Hepatocyte (in vitro differentiated cells): ENCODE results near the gene RPS27. TPM values are rescaled to one million over a fixed set of nuclear protein-coding genes. Genes with fewer than 3 reads are reported as not detected.
"Not testable (repeated sequence)": the region's sequence is repeated elsewhere in the genome, so short reads cannot be mapped to it uniquely, and the experiment has no call there.

Source experiments
- DNase-seq: peaks from one replicate; pipeline ENCODE4 v3.0.0-alpha.2; 2016; ENCODE audit warnings: low spot score
- H2AFZ ChIP-seq: fragments of 200-600 bp; sonication (generic); 2 replicates; pipeline ENCODE4 v1.6.0; 2016; ENCODE audit warnings: antibody characterized with exemption, mild to moderate bottlenecking
- H3K27ac ChIP-seq: fragments of 200-600 bp; sonication (generic); 2 replicates; pipeline ENCODE4 v1.5.1; 2016; ENCODE audit warnings: mild to moderate bottlenecking
- H3K27me3 ChIP-seq: fragments of 200-600 bp; sonication (generic); 2 replicates; pipeline ENCODE4 v1.6.1; 2016
- H3K36me3 ChIP-seq: fragments of 200-600 bp; sonication (generic); replicated peaks from 2 replicates; pipeline ENCODE4 v1.5.1; 2016; ENCODE audit warnings: low read depth; ENCODE audit not compliant: insufficient read depth
- H3K4me1 ChIP-seq: fragments of 200-600 bp; sonication (generic); 2 replicates; pipeline ENCODE4 v1.5.1; 2016; ENCODE audit warnings: mild to moderate bottlenecking, moderate library complexity; ENCODE audit not compliant: insufficient read depth
- H3K4me2 ChIP-seq: fragments of 200-600 bp; sonication (generic); 2 replicates; pipeline ENCODE4 v1.6.0; 2016
- H3K4me3 ChIP-seq: fragments of 200-600 bp; sonication (generic); 2 replicates; pipeline ENCODE4 v1.5.1; 2016; ENCODE audit warnings: mild to moderate bottlenecking
- H3K79me2 ChIP-seq: fragments of 200-600 bp; sonication (generic); 2 replicates; pipeline ENCODE4 v1.6.0; 2017; ENCODE audit warnings: mild to moderate bottlenecking
- H3K9me2 ChIP-seq: fragments of 200-600 bp; sonication (generic); replicated peaks from 2 replicates; pipeline ENCODE4 v1.6.0; 2017; ENCODE audit warnings: mild to moderate bottlenecking; ENCODE audit not compliant: insufficient read depth
- H3K9me3 ChIP-seq: fragments of 200-600 bp; sonication (generic); 2 replicates; pipeline ENCODE4 v1.5.1; 2016; ENCODE audit warnings: low read depth, mild to moderate bottlenecking
- H4K20me1 ChIP-seq: fragments of 200-600 bp; sonication (generic); 2 replicates; pipeline ENCODE4 v1.6.0; 2016; ENCODE audit warnings: mild to moderate bottlenecking; ENCODE audit not compliant: insufficient read depth, poor library complexity, severe bottlenecking
- EZH2 ChIP-seq: fragments of 200-600 bp; sonication (generic); IDR thresholded peaks from 2 replicates; pipeline ENCODE4 v1.6.1; 2016; ENCODE audit warnings: antibody characterized with exemption, mild to moderate bottlenecking, borderline replicate concordance
- EZH2phosphoT487 ChIP-seq: fragments of 200-600 bp; sonication (generic); IDR thresholded peaks from one replicate; pipeline ENCODE4 v1.6.1; 2018; ENCODE audit warnings: antibody characterized with exemption, mild to moderate bottlenecking, low read depth, moderate library complexity; ENCODE audit not compliant: unreplicated experiment, severe bottlenecking
- WGBS: methylation state at CpG from one replicate; pipeline ENCODE4 v1.1.6; 2016; ENCODE audit warnings: low lambda C conversion rate; ENCODE audit errors: missing lambda C conversion rate; 5-methylcytosine and 5-hydroxymethylcytosine counted together
- microRNA-seq: library from miRNA; unstranded; fragments of <30 nt; microRNA quantifications from one replicate; pipeline ENCODE4, GENCODE V29; 2017
- polyA plus RNA-seq: library from polyadenylated mRNA; unstranded; fragments of >200 nt; fragmentation: Nextera tagmentation; extraction: Ambion mirVana; gene quantifications from 2 replicates; pipeline ENCODE4 v1.2.1, GENCODE V29; 2016
- small RNA-seq: library from RNA; depleted of rRNA; stranded (forward); fragments of <200 nt; gene quantifications from one replicate; pipeline ENCODE3, GENCODE V24; 2014
- total RNA-seq: library from RNA; depleted of rRNA; stranded (reverse); fragments of >200 nt; gene quantifications from 2 replicates; pipeline ENCODE4 v1.2.3, GENCODE V29; 2014
- TF ChIP-seq, protein P1 (sequence below): fragments of 200-600 bp; sonication (generic); IDR thresholded peaks from 2 replicates; pipeline ENCODE4 v1.5.1; 2016; ENCODE audit warnings: antibody characterized with exemption, mild to moderate bottlenecking; ENCODE audit not compliant: poor library complexity

RPS27 gene
- total and polyA plus RNA-seq, 2 experiments from 2014 or later = 1,696 to 2,548 TPM

- Histone ChIP-seq H3K9me2 (no peaks in the 10 kb centered on the region), H3K27me3 (no peaks in the 10 kb centered on the region), H3K36me3 (no peaks in the 10 kb centered on the region), H3K9me3 (no peaks in the 10 kb centered on the region), H4K20me1 (no peaks in the 10 kb centered on the region), H3K79me2 (no peaks in the 10 kb centered on the region), H3K4me2 (no peak overlapping the region), H3K4me1 (no peaks in the 10 kb centered on the region), H3K27ac (no peak overlapping the region), H3K4me3 (no peak overlapping the region), H2AFZ (no peak overlapping the region)
- WGBS = 76% methylated on average over 4 of the region's 4 CpGs
- TF ChIP-seq EZH2 (no peak), EZH2phosphoT487 (no peak)
- TF ChIP-seq, protein P1, sequence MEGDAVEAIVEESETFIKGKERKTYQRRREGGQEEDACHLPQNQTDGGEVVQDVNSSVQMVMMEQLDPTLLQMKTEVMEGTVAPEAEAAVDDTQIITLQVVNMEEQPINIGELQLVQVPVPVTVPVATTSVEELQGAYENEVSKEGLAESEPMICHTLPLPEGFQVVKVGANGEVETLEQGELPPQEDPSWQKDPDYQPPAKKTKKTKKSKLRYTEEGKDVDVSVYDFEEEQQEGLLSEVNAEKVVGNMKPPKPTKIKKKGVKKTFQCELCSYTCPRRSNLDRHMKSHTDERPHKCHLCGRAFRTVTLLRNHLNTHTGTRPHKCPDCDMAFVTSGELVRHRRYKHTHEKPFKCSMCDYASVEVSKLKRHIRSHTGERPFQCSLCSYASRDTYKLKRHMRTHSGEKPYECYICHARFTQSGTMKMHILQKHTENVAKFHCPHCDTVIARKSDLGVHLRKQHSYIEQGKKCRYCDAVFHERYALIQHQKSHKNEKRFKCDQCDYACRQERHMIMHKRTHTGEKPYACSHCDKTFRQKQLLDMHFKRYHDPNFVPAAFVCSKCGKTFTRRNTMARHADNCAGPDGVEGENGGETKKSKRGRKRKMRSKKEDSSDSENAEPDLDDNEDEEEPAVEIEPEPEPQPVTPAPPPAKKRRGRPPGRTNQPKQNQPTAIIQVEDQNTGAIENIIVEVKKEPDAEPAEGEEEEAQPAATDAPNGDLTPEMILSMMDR = no peak
- DNase-seq = no peak
Observed at GRCh38 chr1:154019269-154019668, 28.7 kb downstream of the RPS27 start.

DNA sequence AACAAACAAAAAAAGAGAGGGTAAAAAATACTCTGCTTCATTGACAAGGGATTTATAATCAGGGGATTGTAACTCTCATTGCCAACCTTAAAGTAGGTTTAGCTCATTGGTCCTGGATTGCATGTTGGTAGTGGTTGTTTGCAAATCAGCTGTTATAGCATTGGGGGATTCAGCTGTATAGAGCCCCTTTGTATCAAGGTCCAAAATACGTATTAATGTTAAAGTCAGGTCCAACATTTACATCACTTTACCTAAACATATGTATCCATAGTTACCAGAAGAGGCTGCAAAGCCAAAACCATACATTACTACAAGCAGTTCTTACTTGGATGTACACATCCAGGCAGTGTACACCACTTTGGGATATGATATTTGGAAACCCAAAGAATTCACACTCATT is 29.4 kb downstream of the RPS27 start:
- Histone ChIP-seq H3K4me1 (no peaks in the 10 kb centered on the region), H3K36me3 (no peaks in the 10 kb centered on the region), H3K9me2 (no peaks in the 10 kb centered on the region), H3K4me2 (no peak overlapping the region), H3K9me3 (no peaks in the 10 kb centered on the region), H4K20me1 (no peaks in the 10 kb centered on the region), H3K27me3 (no peaks in the 10 kb centered on the region), H2AFZ (no peak overlapping the region), H3K79me2 (no peaks in the 10 kb centered on the region), H3K4me3 (no peak overlapping the region), H3K27ac (no peak overlapping the region)
- 92% methylated on average over 1 of the region's 1 CpG for WGBS
- DNase-seq = no peak
- TF ChIP-seq, protein P1 = no peak
- no peak for TF ChIP-seq EZH2

DNA sequence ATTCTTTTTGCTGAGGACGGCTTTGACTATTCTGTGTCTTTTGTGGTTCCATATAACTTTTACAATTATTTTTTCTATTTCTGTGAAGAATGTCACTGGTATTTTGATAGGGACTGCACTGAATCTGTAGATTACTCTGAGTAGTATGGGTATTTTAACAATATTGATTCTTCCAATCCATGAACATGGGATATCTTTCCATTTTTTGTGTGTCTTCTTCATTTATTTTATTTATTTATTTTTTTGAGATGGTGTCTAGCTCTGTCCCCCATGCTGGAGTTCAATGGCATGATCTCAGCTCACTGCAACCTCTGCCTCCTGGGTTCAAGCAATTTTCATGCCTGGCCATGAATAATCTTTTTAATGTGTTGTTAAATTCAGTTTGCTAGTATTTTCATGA is 43.1 kb downstream of the RPS27 start:
- not testable (repeated sequence) for DNase-seq, H3K27me3 ChIP-seq, H3K27ac ChIP-seq, H3K79me2 ChIP-seq, H3K4me3 ChIP-seq, H3K9me3 ChIP-seq, H3K9me2 ChIP-seq, H4K20me1 ChIP-seq, H3K36me3 ChIP-seq, H2AFZ ChIP-seq, H3K4me1 ChIP-seq, H3K4me2 ChIP-seq
- 89% methylated on average over 1 of the region's 1 CpG for WGBS

Small RNAs within 50 kb of the gene (microRNA-seq; reads per million reads assigned to microRNA genes)
- 1.8 reads per million for gene MIR6737

Small RNAs within 50 kb of the gene (small RNA-seq; reads per million reads assigned to genes)
- gene MIR6737 (0.12 reads per million), gene RNU6-179P (not detected)

Other genes starting within 250 kb of the RPS27 start
- gene SLC27A3, start 215.4 kb upstream of the RPS27 start, total RNA-seq = 21.5 and 22.8 TPM in 2 replicates
- 37.2 and 38.1 TPM in 2 replicates for gene SLC27A3, start 215.4 kb upstream of the RPS27 start, polyA plus RNA-seq
- gene GATAD2B, start 67.8 kb upstream of the RPS27 start, total RNA-seq = 7.4 and 11.7 TPM in 2 replicates
- 5.4 TPM in 2 replicates for gene GATAD2B, start 67.8 kb upstream of the RPS27 start, polyA plus RNA-seq
- 8.8 and 15.4 TPM in 2 replicates for gene DENND4B, start 44.0 kb upstream of the RPS27 start, total RNA-seq
- gene DENND4B, start 44.0 kb upstream of the RPS27 start, polyA plus RNA-seq = 22.3 and 30.6 TPM in 2 replicates
- 7.6 and 10.5 TPM in 2 replicates for gene CRTC2, start 32.1 kb upstream of the RPS27 start, total RNA-seq
- 27.1 and 28.0 TPM in 2 replicates for gene CRTC2, start 32.1 kb upstream of the RPS27 start, polyA plus RNA-seq
- gene SLC39A1, start 27.2 kb upstream of the RPS27 start, total RNA-seq = 141 and 158 TPM in 2 replicates
- 163 and 174 TPM in 2 replicates for gene SLC39A1, start 27.2 kb upstream of the RPS27 start, polyA plus RNA-seq
- 10.9 and 15.1 TPM in 2 replicates for gene CREB3L4, start 22.9 kb upstream of the RPS27 start, total RNA-seq
- gene CREB3L4, start 22.9 kb upstream of the RPS27 start, polyA plus RNA-seq = 8.6 and 16.6 TPM in 2 replicates
- gene JTB, start 13.1 kb upstream of the RPS27 start, total RNA-seq = 213 and 240 TPM in 2 replicates
- 215 and 217 TPM in 2 replicates for gene JTB, start 13.1 kb upstream of the RPS27 start, polyA plus RNA-seq
- gene RAB13, start 4.4 kb upstream of the RPS27 start, total RNA-seq = 25.9 and 39.6 TPM in 2 replicates
- gene RAB13, start 4.4 kb upstream of the RPS27 start, polyA plus RNA-seq = 98.7 and 125 TPM in 2 replicates
- 0.03 and 0.04 TPM in 2 replicates for gene NUP210L, start 164.3 kb downstream of the RPS27 start, total RNA-seq
- not detected in 2 replicates for gene NUP210L, start 164.3 kb downstream of the RPS27 start, polyA plus RNA-seq
- gene TPM3, start 201.3 kb downstream of the RPS27 start, total RNA-seq = 440 and 441 TPM in 2 replicates
- 302 and 321 TPM in 2 replicates for gene TPM3, start 201.3 kb downstream of the RPS27 start, polyA plus RNA-seq
- not detected in 2 replicates for gene CFAP141, start 215.6 kb downstream of the RPS27 start, total RNA-seq
- gene CFAP141, start 215.6 kb downstream of the RPS27 start, polyA plus RNA-seq = not detected in 2 replicates
- gene UBAP2L, start 230.2 kb downstream of the RPS27 start, total RNA-seq = 83.5 and 103 TPM in 2 replicates
- 119 and 132 TPM in 2 replicates for gene UBAP2L, start 230.2 kb downstream of the RPS27 start, polyA plus RNA-seq